ENCODE results near the gene CIITA. TPM values are rescaled to one million over a fixed set of nuclear protein-coding genes. Genes with fewer than 3 reads are reported as not detected.

The CIITA gene
- total and polyA plus RNA-seq, 4 donors, result 11.5 to 59.6 (median 26.6) TPM

- no peak overlapping the region for H3K4me3 ChIP-seq
- no peak overlapping the region for H3K9ac ChIP-seq (ENCODE audit: insufficient read depth in 1 of 2, low read length in 2 of 2)
- peaks cover 0 to 14% (median 0%) of the 10 kb centered on the region in 5 donors for H3K4me1 ChIP-seq (ENCODE audit: control insufficient read depth in 5 of 5, insufficient read depth in 5 of 5, low read length in 5 of 5)
- no peak overlapping the region for H3K27ac ChIP-seq (ENCODE audit: low read depth in 1 of 2, low read length in 1 of 2)
- 95% methylated on average over 19 of the region's 19 CpGs for WGBS, 2 donors
- no peak for DNase-seq
- ATAC-seq (ENCODE audit: insufficient read depth, low FRiP score), result no peak
- peaks cover 0 to 9% (median 1%) of the 10 kb centered on the region in 4 donors for H3K9me3 ChIP-seq (ENCODE audit: control insufficient read depth in 4 of 4, insufficient read depth in 3 of 4, low read length in 3 of 4)
- H3K36me3 ChIP-seq (ENCODE audit: control insufficient read depth in 4 of 4, insufficient read depth in 4 of 4, low read length in 4 of 4), result peaks cover 0 to 61% (median 0%) of the 10 kb centered on the region in 4 donors
- H3K27me3 ChIP-seq (ENCODE audit: control insufficient read depth in 3 of 3, insufficient read depth in 3 of 3, low read length in 2 of 3), result no peaks in the 10 kb centered on the region
- TF ChIP-seq CTCF (IDR thresholded peaks at IDR 0.05; ENCODE audit: control extremely low read depth, extremely low read depth), result no peak
These were observed 29.5 kb downstream of the CIITA start for GRCh38 chr16:10906482-10906881.

- no peaks in the 10 kb centered on the region for H3K27me3 ChIP-seq (ENCODE audit: control insufficient read depth in 3 of 3, insufficient read depth in 3 of 3, low read length in 2 of 3)
- H3K27ac ChIP-seq (ENCODE audit: low read depth in 1 of 2, low read length in 1 of 2), result no peak overlapping the region
- peaks cover 0 to 9% (median 1%) of the 10 kb centered on the region in 4 donors for H3K9me3 ChIP-seq (ENCODE audit: control insufficient read depth in 4 of 4, insufficient read depth in 3 of 4, low read length in 3 of 4)
- peak; percentile 89 to 91 (median 90) for DNase-seq
- no peak for ATAC-seq (ENCODE audit: insufficient read depth, low FRiP score)
- H3K9ac ChIP-seq (ENCODE audit: insufficient read depth in 1 of 2, low read length in 2 of 2), result no peak overlapping the region
- no peak for TF ChIP-seq CTCF (IDR thresholded peaks at IDR 0.05; ENCODE audit: control extremely low read depth, extremely low read depth)
- peaks cover 0 to 54% (median 0%) of the 10 kb centered on the region in 4 donors for H3K36me3 ChIP-seq (ENCODE audit: control insufficient read depth in 4 of 4, insufficient read depth in 4 of 4, low read length in 4 of 4)
- H3K4me3 ChIP-seq, result no peak overlapping the region
- 74 to 81% methylated on average over 45 to 46 of the region's 46 CpGs for WGBS, 2 donors
- H3K4me1 ChIP-seq (ENCODE audit: control insufficient read depth in 5 of 5, insufficient read depth in 5 of 5, low read length in 5 of 5), result peaks cover 0 to 14% (median 0%) of the 10 kb centered on the region in 5 donors
These were observed 30.1 kb downstream of the CIITA start for GRCh38 chr16:10906914-10907756.

GRCh38 chr16:10907757-10908045 is 30.7 kb downstream of the CIITA start:
- Histone ChIP-seq H3K27me3 (ENCODE audit: control insufficient read depth in 3 of 3, insufficient read depth in 3 of 3, low read length in 2 of 3) (no peaks in the 10 kb centered on the region), H3K36me3 (ENCODE audit: control insufficient read depth in 4 of 4, insufficient read depth in 4 of 4, low read length in 4 of 4) (peaks cover 0 to 49% (median 0%) of the 10 kb centered on the region in 4 donors), H3K9ac (ENCODE audit: insufficient read depth in 1 of 2, low read length in 2 of 2) (no peak overlapping the region), H3K9me3 (ENCODE audit: control insufficient read depth in 4 of 4, insufficient read depth in 3 of 4, low read length in 3 of 4) (peaks cover 0 to 6% (median under 1%) of the 10 kb centered on the region in 4 donors), H3K4me3 (no peak overlapping the region), H3K27ac (ENCODE audit: low read depth in 1 of 2, low read length in 1 of 2) (no peak overlapping the region), H3K4me1 (ENCODE audit: control insufficient read depth in 5 of 5, insufficient read depth in 5 of 5, low read length in 5 of 5) (peaks cover 0 to 14% (median 0%) of the 10 kb centered on the region in 5 donors)
- no peak for ATAC-seq (ENCODE audit: insufficient read depth, low FRiP score)
- no peak for TF ChIP-seq CTCF (IDR thresholded peaks at IDR 0.05; ENCODE audit: control extremely low read depth, extremely low read depth)
- DNase-seq, result no peak
- 90 to 91% methylated on average over 21 of the region's 21 CpGs for WGBS, 2 donors

Data from lung (tissue), 12 donors.